A673 (cell line): ENCODE data around the gene ALKBH3. TPM values are rescaled to one million over a fixed set of nuclear protein-coding genes. Genes with fewer than 3 reads are reported as not detected.

ENCODE experiments used
- BruUV-seq: library from RNA; stranded (reverse); fragments of 400-500 nt; replicated peaks from 2 replicates; lab custom pipeline; 2021; lab: Mats Ljungman, UMichigan
- CTCF ChIA-PET: fragments of 300-600 bp; sonication (Branson Sonifier 250); formaldehyde crosslinking; loops from one replicate; lab custom pipeline; 2022; ENCODE audit warnings: antibody characterized with exemption; lab: Charles Lee
- POLR2A ChIA-PET: fragments of 300-600 bp; sonication (Branson Sonifier 250); formaldehyde crosslinking; loops from one replicate; lab custom pipeline; 2022; ENCODE audit warnings: antibody characterized with exemption; ENCODE audit not compliant: low non-redundant PET; lab: Charles Lee
- DNase-seq: peaks from one replicate; pipeline ENCODE4 v3.0.0-alpha.2; 2015; ENCODE audit warnings: low spot score
- H3K27ac ChIP-seq: fragments of 200-600 bp; sonication (generic); 2 replicates; pipeline ENCODE4 v1.5.1; 2016; ENCODE audit warnings: mixed run types, low read depth, mild to moderate bottlenecking, mixed read lengths, antibody characterized with exemption, low read length; ENCODE audit not compliant: poor library complexity, severe bottlenecking
- H3K27me3 ChIP-seq: fragments of 200-600 bp; sonication (generic); replicated peaks from 2 replicates; pipeline ENCODE4 v1.6.1; 2017; ENCODE audit warnings: mixed run types, low read depth, mild to moderate bottlenecking, mixed read lengths, antibody characterized with exemption, low read length; ENCODE audit not compliant: insufficient read depth, poor library complexity
- H3K36me3 ChIP-seq: fragments of 200-600 bp; sonication (generic); 2 replicates; pipeline ENCODE4 v1.6.1; 2016; ENCODE audit warnings: mixed run types, mild to moderate bottlenecking, mixed read lengths, antibody characterized with exemption, low read length; ENCODE audit not compliant: insufficient read depth, poor library complexity, severe bottlenecking
- H3K4me1 ChIP-seq: fragments of 200-600 bp; sonication (generic); 2 replicates; pipeline ENCODE4 v1.6.1; 2017; ENCODE audit warnings: mixed run types, mild to moderate bottlenecking, mixed read lengths, antibody characterized with exemption, low read length; ENCODE audit not compliant: insufficient read depth, poor library complexity, severe bottlenecking
- H3K4me3 ChIP-seq: fragments of 200-600 bp; sonication (generic); 2 replicates; pipeline ENCODE4 v1.5.1; 2016; ENCODE audit warnings: low read depth, mixed run types, mild to moderate bottlenecking, mixed read lengths, low read length; ENCODE audit not compliant: poor library complexity, severe bottlenecking
- H3K9me3 ChIP-seq: fragments of 200-600 bp; sonication (generic); 2 replicates; pipeline ENCODE4 v1.6.1; 2016; ENCODE audit warnings: mixed run types, low read depth, mild to moderate bottlenecking, mixed read lengths, antibody characterized with exemption, low read length; ENCODE audit not compliant: poor library complexity, severe bottlenecking
- EZH2 ChIP-seq: fragments of 200-600 bp; sonication (generic); IDR thresholded peaks from 2 replicates; pipeline ENCODE4 v1.6.1; 2017; ENCODE audit warnings: borderline replicate concordance, low read depth, mild to moderate bottlenecking, mixed read lengths, antibody characterized with exemption, low read length; ENCODE audit not compliant: poor library complexity, severe bottlenecking
- intact Hi-C: fragments of 100-400 bp; cut with micrococcal nuclease; formaldehyde crosslinking; loops from one replicate; pipeline ENCODE4 v1.10.0; 2022; ENCODE audit not compliant: unreplicated experiment
- total RNA-seq: library from RNA; stranded (reverse); gene quantifications from 2 replicates; pipeline ENCODE4 v1.2.3, GENCODE V29; 2021
- TF ChIP-seq, protein P1 (sequence below): fragments of 300-800, 200-600 bp; sonication (generic); conservative IDR thresholded peaks from 2 replicates; pipeline ENCODE4 v1.5.1; 2017; ENCODE audit warnings: low read depth, mild to moderate bottlenecking, antibody characterized with exemption, low read length, moderate library complexity, mixed read lengths

ALKBH3 gene
- total RNA-seq, 1 experiment from 2014 or later: 96.6 TPM

DNA sequence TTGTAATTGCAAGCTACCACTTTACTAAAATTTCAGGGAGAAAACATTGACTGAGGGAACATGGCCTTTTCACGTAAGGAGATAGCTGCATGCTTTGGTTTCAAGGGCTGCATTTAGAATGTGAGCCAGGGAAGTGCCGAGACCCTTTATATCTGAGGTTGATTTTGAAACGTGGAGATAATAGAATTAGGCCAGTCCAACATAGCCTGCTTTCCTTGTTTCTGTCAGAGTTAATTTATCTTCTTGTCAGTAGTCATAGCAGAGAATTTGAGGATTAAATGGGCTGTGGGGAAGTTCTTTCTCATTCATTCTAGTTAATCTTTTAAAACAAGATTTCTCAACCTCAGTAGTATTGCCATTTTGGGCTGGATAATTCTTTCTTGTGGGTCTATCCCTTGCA lies 12.2 kb downstream of the ALKBH3 start:
- Histone ChIP-seq H3K4me1 (no peaks in the 10 kb centered on the region), H3K27ac (no peak overlapping the region), H3K27me3 (no peaks in the 10 kb centered on the region), H3K4me3 (no peak overlapping the region), H3K9me3 (no peaks in the 10 kb centered on the region), H3K36me3 (peaks cover 75% of the 10 kb centered on the region)
- intact Hi-C loops: loop anchor here (5.0 kb wide), 1 partner anchor 49 kb away; the partner anchor contains the start of gene C11orf96
- no peak for TF ChIP-seq EZH2
- TF ChIP-seq, protein P1, sequence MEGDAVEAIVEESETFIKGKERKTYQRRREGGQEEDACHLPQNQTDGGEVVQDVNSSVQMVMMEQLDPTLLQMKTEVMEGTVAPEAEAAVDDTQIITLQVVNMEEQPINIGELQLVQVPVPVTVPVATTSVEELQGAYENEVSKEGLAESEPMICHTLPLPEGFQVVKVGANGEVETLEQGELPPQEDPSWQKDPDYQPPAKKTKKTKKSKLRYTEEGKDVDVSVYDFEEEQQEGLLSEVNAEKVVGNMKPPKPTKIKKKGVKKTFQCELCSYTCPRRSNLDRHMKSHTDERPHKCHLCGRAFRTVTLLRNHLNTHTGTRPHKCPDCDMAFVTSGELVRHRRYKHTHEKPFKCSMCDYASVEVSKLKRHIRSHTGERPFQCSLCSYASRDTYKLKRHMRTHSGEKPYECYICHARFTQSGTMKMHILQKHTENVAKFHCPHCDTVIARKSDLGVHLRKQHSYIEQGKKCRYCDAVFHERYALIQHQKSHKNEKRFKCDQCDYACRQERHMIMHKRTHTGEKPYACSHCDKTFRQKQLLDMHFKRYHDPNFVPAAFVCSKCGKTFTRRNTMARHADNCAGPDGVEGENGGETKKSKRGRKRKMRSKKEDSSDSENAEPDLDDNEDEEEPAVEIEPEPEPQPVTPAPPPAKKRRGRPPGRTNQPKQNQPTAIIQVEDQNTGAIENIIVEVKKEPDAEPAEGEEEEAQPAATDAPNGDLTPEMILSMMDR: no peak
- no peak for DNase-seq
- ChIA-PET POLR2A (no interaction called here), CTCF (no interaction called here)
- no TSS peak for BruUV-seq

DNA sequence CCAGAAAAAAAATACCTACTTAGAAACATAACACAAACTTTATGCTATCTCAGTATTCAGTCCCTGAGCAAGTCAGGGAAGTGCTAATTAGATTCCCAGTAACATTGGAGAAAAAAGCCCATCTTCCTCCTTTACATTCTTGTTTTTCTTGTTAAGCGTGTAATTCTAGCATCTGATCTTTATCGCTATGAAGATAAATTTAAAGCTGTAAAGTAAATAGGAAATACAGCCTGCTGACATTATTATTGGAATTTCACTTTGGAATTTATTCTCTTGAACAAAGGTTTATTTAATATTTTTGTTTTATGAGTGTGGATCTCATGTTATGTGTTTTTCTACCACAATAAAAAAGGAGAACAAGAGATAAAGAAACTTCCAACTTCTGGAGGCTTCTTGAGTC lies 13.9 kb downstream of the ALKBH3 start:
- peaks cover 91% of the 10 kb centered on the region for H3K36me3 ChIP-seq
- H3K27ac ChIP-seq: no peak overlapping the region

DNA sequence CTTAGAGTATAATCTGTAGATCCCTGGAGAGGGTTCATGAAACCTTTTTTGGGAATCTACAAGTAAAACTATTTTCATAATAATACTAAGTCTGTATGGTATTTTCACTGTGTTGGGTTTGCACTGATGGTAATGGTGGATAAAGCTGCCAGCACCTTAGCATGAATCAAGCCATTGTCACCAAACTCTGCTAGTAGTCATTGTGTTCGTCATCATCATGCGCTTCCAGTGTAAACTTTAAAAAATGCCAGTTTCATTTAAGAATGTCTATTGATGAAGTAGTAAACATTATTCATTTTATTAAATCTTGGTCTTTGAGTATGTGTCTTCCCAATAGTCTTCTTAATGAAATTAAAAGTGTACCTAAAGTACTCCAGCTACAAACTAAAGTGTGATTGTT lies 15.0 kb downstream of the ALKBH3 start:
- intact Hi-C loops: no loop called here
- no TSS peak for BruUV-seq
- H3K27ac ChIP-seq: no peak overlapping the region
- no peak overlapping the region for H3K4me3 ChIP-seq
- peaks cover 85% of the 10 kb centered on the region for H3K36me3 ChIP-seq
- CTCF ChIA-PET: no interaction called here
- H3K27me3 ChIP-seq: no peaks in the 10 kb centered on the region
- no peaks in the 10 kb centered on the region for H3K4me1 ChIP-seq
- POLR2A ChIA-PET: interaction anchor here (0.5 kb wide), 1 partner anchor 161 kb away, joined by 3 read pairs; no protein-coding TSS in a partner anchor
- DNase-seq: no peak
- TF ChIP-seq EZH2: no peak
- TF ChIP-seq, protein P1: no peak
- no peaks in the 10 kb centered on the region for H3K9me3 ChIP-seq

More for the DNA sequence above, 13.9 kb downstream of the ALKBH3 start:
- H3K4me3 ChIP-seq: no peak overlapping the region
- no peaks in the 10 kb centered on the region for H3K9me3 ChIP-seq
- ChIA-PET CTCF (no interaction called here), POLR2A (no interaction called here)
- intact Hi-C loops: loop anchor here (5.0 kb wide), 1 partner anchor 48 kb away; the partner anchor contains the start of gene C11orf96
- no peaks in the 10 kb centered on the region for H3K4me1 ChIP-seq
- TF ChIP-seq, protein P1: no peak
- TF ChIP-seq EZH2: no peak
- H3K27me3 ChIP-seq: no peaks in the 10 kb centered on the region
- DNase-seq: no peak
- BruUV-seq: no TSS peak
